Central memory CD4-positive, alpha-beta T cell (primary cell): ENCODE measurements around the gene KLRD1.
"Not testable (repeated sequence)": the region's sequence is repeated elsewhere in the genome, so short reads cannot be mapped to it uniquely, and the experiment has no call there.

Experiments
- DNase-seq: peaks from one replicate; pipeline ENCODE4 v3.0.0; 2022

The KLRD1 gene

GRCh38 chr12:10369557-10370415 is 62.1 kb downstream of the KLRD1 start:
- no peak for DNase-seq

GRCh38 chr12:10371893-10372535 is 64.3 kb downstream of the KLRD1 start:
- not testable (repeated sequence) for DNase-seq

GRCh38 chr12:10372559-10372958 is 64.9 kb downstream of the KLRD1 start:
- DNase-seq, result no peak

- DNase-seq, result no peak
These were observed 67.0 kb downstream of the KLRD1 start for GRCh38 chr12:10374624-10375018.

- not testable (repeated sequence) for DNase-seq
These were observed 71.1 kb downstream of the KLRD1 start for GRCh38 chr12:10378737-10379136.
